H1 (cell line): Measurements from ENCODE around the gene COL6A2. TPM values are rescaled to one million over a fixed set of nuclear protein-coding genes. Genes with fewer than 3 reads are reported as not detected.

Experiments
- CHD7 ChIP-seq: fragments of 300-600 bp; sonication (generic); IDR thresholded peaks from 2 replicates; pipeline ENCODE4 v1.7.1; 2012; ENCODE audit warnings: low read length, moderate library complexity, mild to moderate bottlenecking, inconsistent platforms; ENCODE audit not compliant: insufficient replicate concordance
- CREB1 ChIP-seq: IDR thresholded peaks from 2 replicates; pipeline ENCODE4 v1.6.1; 2012; ENCODE audit warnings: inconsistent platforms
- POLR2AphosphoS5 ChIP-seq: IDR thresholded peaks from 2 replicates; pipeline ENCODE4 v1.6.1; 2011; ENCODE audit warnings: low read depth, low read length
- RFX5 ChIP-seq: IDR thresholded peaks from 2 replicates; pipeline ENCODE4 v1.6.1; 2011; ENCODE audit warnings: low read depth, low read length, improper control_type of control experiment, borderline replicate concordance
- polyA plus RNA-seq, 7 experiments: library from polyadenylated mRNA; depleted of rRNA in 3 of 7; stranded (reverse) in 5 of 7; unstranded in 2 of 7; fragments of >200 nt in 5 of 7; fragments of 200-250 nt in 2 of 7; gene quantifications; 1 replicate in 5 of 7; 2 replicates in 1 of 7; 4 replicates in 1 of 7; pipeline versions ENCODE4 v1.2.1 to v1.2.3, GENCODE V29; 2011 to 2013; ENCODE audit warnings: missing spikeins in 2 of 7, mixed read lengths in 2 of 7
- total RNA-seq: library from RNA; stranded (reverse); fragmentation: NEBNext Ultra II Directional; extraction: Animal tissue kit (Norgen Biotek cat#: 25700); gene quantifications from 2 replicates; pipeline ENCODE4 v1.2.1, GENCODE V29; 2021

COL6A2 gene
- total and polyA plus RNA-seq, 2 of the 8 experiments (the other 6 are each of a cell fraction or from before 2014, with no cell fraction given) = 60.1 to 62.7 TPM

- TF ChIP-seq CHD7 = no peak
- TF ChIP-seq CREB1 = no peak
- TF ChIP-seq RFX5 = no peak
- no peak for TF ChIP-seq POLR2AphosphoS5
These were observed 53.5 kb downstream of the COL6A2 start (continued) for GRCh38 chr21:46151261-46151988.
